ENCODE results near the gene TRAPPC10.
"Not testable (repeated sequence)": the region's sequence is repeated elsewhere in the genome, so short reads cannot be mapped to it uniquely, and the experiment has no call there.

The TRAPPC10 gene

GRCh38 chr21:44093761-44094160 is 81.7 kb downstream of the TRAPPC10 start:
- no peak overlapping the region for H3K4me3 ChIP-seq (ENCODE audit: low read length)
- H3K4me2 ChIP-seq (ENCODE audit: low read length): no peak overlapping the region
- no peak for TF ChIP-seq CTCF (IDR thresholded peaks at IDR 0.05; ENCODE audit: low read depth, low read length)
- TF ChIP-seq EZH2phosphoT487 (IDR thresholded peaks at IDR 0.05; ENCODE audit: low read depth): no peak
- no peaks in the 10 kb centered on the region for H3K4me1 ChIP-seq (ENCODE audit: low read length)
- no peaks in the 10 kb centered on the region for H4K20me1 ChIP-seq (ENCODE audit: insufficient read depth, low read length)
- H3K36me3 ChIP-seq (replicated peaks; ENCODE audit: low read depth, low read length): peaks cover 18% of the 10 kb centered on the region
- no peaks in the 10 kb centered on the region for H3K27me3 ChIP-seq (ENCODE audit: low read depth, low read length)
- no peak overlapping the region for H2AFZ ChIP-seq (ENCODE audit: low read depth, low read length)
- no peak overlapping the region for H3K9ac ChIP-seq (ENCODE audit: low read length)
- no peaks in the 10 kb centered on the region for H3K79me2 ChIP-seq (ENCODE audit: low read length)
- H3K27ac ChIP-seq (ENCODE audit: low read length): no peak overlapping the region
- H3K9me3 ChIP-seq (ENCODE audit: insufficient read depth, low read length): no peaks in the 10 kb centered on the region

GRCh38 chr21:44094832-44095231 is 82.7 kb downstream of the TRAPPC10 start:
- no peaks in the 10 kb centered on the region for H3K79me2 ChIP-seq (ENCODE audit: low read length)
- peaks cover 17% of the 10 kb centered on the region for H3K36me3 ChIP-seq (replicated peaks; ENCODE audit: low read depth, low read length)
- TF ChIP-seq EZH2phosphoT487 (IDR thresholded peaks at IDR 0.05; ENCODE audit: low read depth): no peak
- TF ChIP-seq CTCF (IDR thresholded peaks at IDR 0.05; ENCODE audit: low read depth, low read length): no peak

GRCh38 chr21:44098507-44098906 is 86.4 kb downstream of the TRAPPC10 start:
- H3K4me3 ChIP-seq (ENCODE audit: low read length): not testable (repeated sequence)

More at GRCh38 chr21:44094832-44095231, 82.7 kb downstream of the TRAPPC10 start:
- no peaks in the 10 kb centered on the region for H3K4me1 ChIP-seq (ENCODE audit: low read length)
- no peak overlapping the region for H3K4me3 ChIP-seq (ENCODE audit: low read length)
- no peaks in the 10 kb centered on the region for H3K27me3 ChIP-seq (ENCODE audit: low read depth, low read length)
- H3K9me3 ChIP-seq (ENCODE audit: insufficient read depth, low read length): no peaks in the 10 kb centered on the region
- H2AFZ ChIP-seq (ENCODE audit: low read depth, low read length): no peak overlapping the region
- no peak overlapping the region for H3K9ac ChIP-seq (ENCODE audit: low read length)
- H4K20me1 ChIP-seq (ENCODE audit: insufficient read depth, low read length): no peaks in the 10 kb centered on the region
- no peak overlapping the region for H3K4me2 ChIP-seq (ENCODE audit: low read length)
- no peak overlapping the region for H3K27ac ChIP-seq (ENCODE audit: low read length)

GRCh38 chr21:44098964-44099363 is 86.9 kb downstream of the TRAPPC10 start:
- H3K27me3 ChIP-seq (ENCODE audit: low read depth, low read length); H3K27ac ChIP-seq (ENCODE audit: low read length); H3K4me1 ChIP-seq (ENCODE audit: low read length); H3K9ac ChIP-seq (ENCODE audit: low read length); H3K4me3 ChIP-seq (ENCODE audit: low read length); H3K4me2 ChIP-seq (ENCODE audit: low read length); H3K9me3 ChIP-seq (ENCODE audit: insufficient read depth, low read length); H2AFZ ChIP-seq (ENCODE audit: low read depth, low read length); H4K20me1 ChIP-seq (ENCODE audit: insufficient read depth, low read length); H3K36me3 ChIP-seq (replicated peaks; ENCODE audit: low read depth, low read length); H3K79me2 ChIP-seq (ENCODE audit: low read length): not testable (repeated sequence)

More at GRCh38 chr21:44098507-44098906, 86.4 kb downstream of the TRAPPC10 start:
- H3K9me3 ChIP-seq (ENCODE audit: insufficient read depth, low read length); H3K9ac ChIP-seq (ENCODE audit: low read length); H3K27ac ChIP-seq (ENCODE audit: low read length); H3K36me3 ChIP-seq (replicated peaks; ENCODE audit: low read depth, low read length); H2AFZ ChIP-seq (ENCODE audit: low read depth, low read length); H3K4me2 ChIP-seq (ENCODE audit: low read length); H3K4me1 ChIP-seq (ENCODE audit: low read length); H4K20me1 ChIP-seq (ENCODE audit: insufficient read depth, low read length); H3K79me2 ChIP-seq (ENCODE audit: low read length); H3K27me3 ChIP-seq (ENCODE audit: low read depth, low read length): not testable (repeated sequence)

GRCh38 chr21:44107026-44107501 is 95.0 kb downstream of the TRAPPC10 start, which contains the start of gene PWP2:
PWP2 (plus strand) TSS chr21:44107399; CDS start chr21:44107417, 18 bp downstream.
- not testable (repeated sequence) for H3K9me3 ChIP-seq (ENCODE audit: insufficient read depth, low read length); H3K4me2 ChIP-seq (ENCODE audit: low read length); H3K4me3 ChIP-seq (ENCODE audit: low read length); H2AFZ ChIP-seq (ENCODE audit: low read depth, low read length); H3K4me1 ChIP-seq (ENCODE audit: low read length); H3K27ac ChIP-seq (ENCODE audit: low read length); H4K20me1 ChIP-seq (ENCODE audit: insufficient read depth, low read length); H3K79me2 ChIP-seq (ENCODE audit: low read length); H3K36me3 ChIP-seq (replicated peaks; ENCODE audit: low read depth, low read length); H3K9ac ChIP-seq (ENCODE audit: low read length); H3K27me3 ChIP-seq (ENCODE audit: low read depth, low read length)

GRCh38 chr21:44107589-44107988 is 95.5 kb downstream of the TRAPPC10 start:
- H3K27me3 ChIP-seq (ENCODE audit: low read depth, low read length); H4K20me1 ChIP-seq (ENCODE audit: insufficient read depth, low read length); H3K27ac ChIP-seq (ENCODE audit: low read length); H3K9me3 ChIP-seq (ENCODE audit: insufficient read depth, low read length); H3K79me2 ChIP-seq (ENCODE audit: low read length); H3K36me3 ChIP-seq (replicated peaks; ENCODE audit: low read depth, low read length); H3K9ac ChIP-seq (ENCODE audit: low read length); H3K4me3 ChIP-seq (ENCODE audit: low read length); H3K4me1 ChIP-seq (ENCODE audit: low read length); H3K4me2 ChIP-seq (ENCODE audit: low read length); H2AFZ ChIP-seq (ENCODE audit: low read depth, low read length): not testable (repeated sequence)

- H3K4me1 ChIP-seq (ENCODE audit: low read length); H3K9me3 ChIP-seq (ENCODE audit: insufficient read depth, low read length); H4K20me1 ChIP-seq (ENCODE audit: insufficient read depth, low read length); H2AFZ ChIP-seq (ENCODE audit: low read depth, low read length); H3K36me3 ChIP-seq (replicated peaks; ENCODE audit: low read depth, low read length); H3K27ac ChIP-seq (ENCODE audit: low read length); H3K9ac ChIP-seq (ENCODE audit: low read length); H3K27me3 ChIP-seq (ENCODE audit: low read depth, low read length); H3K79me2 ChIP-seq (ENCODE audit: low read length); H3K4me2 ChIP-seq (ENCODE audit: low read length); H3K4me3 ChIP-seq (ENCODE audit: low read length): not testable (repeated sequence)
Measured at GRCh38 chr21:44113702-44114371, 101.7 kb downstream of the TRAPPC10 start.

- not testable (repeated sequence) for H3K27ac ChIP-seq (ENCODE audit: low read length); H3K9ac ChIP-seq (ENCODE audit: low read length); H3K79me2 ChIP-seq (ENCODE audit: low read length); H3K4me3 ChIP-seq (ENCODE audit: low read length); H2AFZ ChIP-seq (ENCODE audit: low read depth, low read length); H3K4me1 ChIP-seq (ENCODE audit: low read length); H3K36me3 ChIP-seq (replicated peaks; ENCODE audit: low read depth, low read length); H3K27me3 ChIP-seq (ENCODE audit: low read depth, low read length); H3K9me3 ChIP-seq (ENCODE audit: insufficient read depth, low read length); H3K4me2 ChIP-seq (ENCODE audit: low read length); H4K20me1 ChIP-seq (ENCODE audit: insufficient read depth, low read length)
Measured at GRCh38 chr21:44122131-44122530, 110.0 kb downstream of the TRAPPC10 start.

Data from OCI-LY3 (cell line).